ENCODE results near the gene PCED1B.
"Not testable (repeated sequence)": the region's sequence is repeated elsewhere in the genome, so short reads cannot be mapped to it uniquely, and the experiment has no call there.

PCED1B gene

GRCh38 chr12:47117305-47117704, 37.9 kb downstream of the PCED1B start:
- not testable (repeated sequence) for H3K27ac ChIP-seq (ENCODE audit: insufficient read depth, low read depth, low read length, poor library complexity, severe bottlenecking); H3K9me3 ChIP-seq (ENCODE audit: control insufficient read depth, low read length); H3K36me3 ChIP-seq (ENCODE audit: control insufficient read depth, insufficient read depth, low read length); H3K4me3 ChIP-seq (ENCODE audit: insufficient read depth, low read depth, low read length); H3K4me1 ChIP-seq (ENCODE audit: control insufficient read depth, insufficient read depth, low read length); H3K27me3 ChIP-seq (ENCODE audit: control insufficient read depth, insufficient read depth, low read length, poor library complexity, severe bottlenecking)
- 94 to 100% methylated on average over 1 of the region's 3 CpGs for WGBS, 2 experiments

DNA sequence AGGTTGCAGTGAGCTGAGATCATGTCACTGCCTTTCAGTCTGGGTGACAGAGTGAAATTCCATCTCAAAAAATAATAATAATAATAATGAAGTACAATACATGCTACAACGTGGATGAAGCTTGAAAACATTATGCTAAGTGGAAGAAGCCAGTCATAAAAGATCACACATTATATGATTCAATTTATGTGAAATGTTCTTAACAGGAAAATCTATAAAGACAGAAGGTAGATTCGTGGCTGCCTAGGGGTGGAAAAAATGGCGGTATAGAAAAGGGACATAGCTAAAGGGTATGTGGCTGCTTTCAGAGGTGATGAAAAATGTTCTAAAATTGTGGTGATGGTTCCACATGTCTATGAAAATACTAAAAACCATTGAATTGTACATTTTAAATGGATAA, 41.3 kb downstream of the PCED1B start:
- Histone ChIP-seq H3K36me3 (ENCODE audit: control insufficient read depth, insufficient read depth, low read length) (no peaks in the 10 kb centered on the region), H3K27me3 (ENCODE audit: control insufficient read depth, insufficient read depth, low read length, poor library complexity, severe bottlenecking) (no peaks in the 10 kb centered on the region), H3K9me3 (ENCODE audit: control insufficient read depth, low read length) (no peaks in the 10 kb centered on the region), H3K4me3 (ENCODE audit: insufficient read depth, low read depth, low read length) (no peak overlapping the region), H3K4me1 (ENCODE audit: control insufficient read depth, insufficient read depth, low read length) (no peaks in the 10 kb centered on the region), H3K27ac (ENCODE audit: insufficient read depth, low read depth, low read length, poor library complexity, severe bottlenecking) (no peak overlapping the region)
- 96 to 100% methylated on average over 2 of the region's 3 CpGs for WGBS, 2 experiments

DNA sequence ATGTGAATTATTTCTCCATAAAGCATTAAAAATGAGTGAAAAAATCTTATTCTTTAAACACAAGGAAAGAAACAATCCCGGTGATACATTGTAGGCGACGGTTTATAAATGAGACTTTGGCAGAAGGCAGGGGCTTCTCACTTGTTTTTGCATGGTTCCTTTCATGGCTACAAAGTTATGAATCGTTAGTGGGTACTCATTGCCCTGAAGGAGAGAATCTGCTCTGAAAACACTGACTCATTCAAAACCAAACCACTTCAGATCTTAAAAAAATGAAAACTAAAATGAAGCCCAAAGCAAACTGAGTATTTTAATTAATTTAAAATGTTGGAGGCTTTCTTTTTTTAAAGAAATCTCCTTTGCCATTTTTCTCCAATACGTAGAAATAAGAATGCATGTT, 41.7 kb downstream of the PCED1B start:
- no peaks in the 10 kb centered on the region for H3K36me3 ChIP-seq (ENCODE audit: control insufficient read depth, insufficient read depth, low read length)
- 97 to 98% methylated on average over 4 of the region's 5 CpGs for WGBS, 2 experiments
- H3K27me3 ChIP-seq (ENCODE audit: control insufficient read depth, insufficient read depth, low read length, poor library complexity, severe bottlenecking), result no peaks in the 10 kb centered on the region
- no peaks in the 10 kb centered on the region for H3K4me1 ChIP-seq (ENCODE audit: control insufficient read depth, insufficient read depth, low read length)
- no peak overlapping the region for H3K4me3 ChIP-seq (ENCODE audit: insufficient read depth, low read depth, low read length)
- H3K9me3 ChIP-seq (ENCODE audit: control insufficient read depth, low read length), result no peaks in the 10 kb centered on the region
- no peak overlapping the region for H3K27ac ChIP-seq (ENCODE audit: insufficient read depth, low read depth, low read length, poor library complexity, severe bottlenecking)

GRCh38 chr12:47122602-47123001, 43.2 kb downstream of the PCED1B start:
- Histone ChIP-seq H3K9me3 (ENCODE audit: control insufficient read depth, low read length) (no peaks in the 10 kb centered on the region), H3K4me1 (ENCODE audit: control insufficient read depth, insufficient read depth, low read length) (no peaks in the 10 kb centered on the region), H3K27ac (ENCODE audit: insufficient read depth, low read depth, low read length, poor library complexity, severe bottlenecking) (no peak overlapping the region), H3K4me3 (ENCODE audit: insufficient read depth, low read depth, low read length) (no peak overlapping the region), H3K36me3 (ENCODE audit: control insufficient read depth, insufficient read depth, low read length) (no peaks in the 10 kb centered on the region), H3K27me3 (ENCODE audit: control insufficient read depth, insufficient read depth, low read length, poor library complexity, severe bottlenecking) (no peaks in the 10 kb centered on the region)
- WGBS, 2 experiments, result 91 to 100% methylated on average over 1 of the region's 1 CpG

GRCh38 chr12:47123730-47124129, 44.3 kb downstream of the PCED1B start:
- no peaks in the 10 kb centered on the region for H3K9me3 ChIP-seq (ENCODE audit: control insufficient read depth, low read length)

GRCh38 chr12:47124451-47124850, 45.0 kb downstream of the PCED1B start:
- WGBS, 2 experiments, result 95 to 100% methylated on average over 1 of the region's 1 CpG
- Histone ChIP-seq H3K4me1 (ENCODE audit: control insufficient read depth, insufficient read depth, low read length) (no peaks in the 10 kb centered on the region), H3K36me3 (ENCODE audit: control insufficient read depth, insufficient read depth, low read length) (no peaks in the 10 kb centered on the region), H3K27me3 (ENCODE audit: control insufficient read depth, insufficient read depth, low read length, poor library complexity, severe bottlenecking) (no peaks in the 10 kb centered on the region), H3K4me3 (ENCODE audit: insufficient read depth, low read depth, low read length) (no peak overlapping the region), H3K27ac (ENCODE audit: insufficient read depth, low read depth, low read length, poor library complexity, severe bottlenecking) (no peak overlapping the region), H3K9me3 (ENCODE audit: control insufficient read depth, low read length) (no peaks in the 10 kb centered on the region)

More at GRCh38 chr12:47123730-47124129, 44.3 kb downstream of the PCED1B start:
- 57 to 100% methylated on average over 1 of the region's 1 CpG for WGBS, 2 experiments
- no peaks in the 10 kb centered on the region for H3K36me3 ChIP-seq (ENCODE audit: control insufficient read depth, insufficient read depth, low read length)
- no peaks in the 10 kb centered on the region for H3K27me3 ChIP-seq (ENCODE audit: control insufficient read depth, insufficient read depth, low read length, poor library complexity, severe bottlenecking)
- H3K4me3 ChIP-seq (ENCODE audit: insufficient read depth, low read depth, low read length), result no peak overlapping the region
- no peak overlapping the region for H3K27ac ChIP-seq (ENCODE audit: insufficient read depth, low read depth, low read length, poor library complexity, severe bottlenecking)
- no peaks in the 10 kb centered on the region for H3K4me1 ChIP-seq (ENCODE audit: control insufficient read depth, insufficient read depth, low read length)

DNA sequence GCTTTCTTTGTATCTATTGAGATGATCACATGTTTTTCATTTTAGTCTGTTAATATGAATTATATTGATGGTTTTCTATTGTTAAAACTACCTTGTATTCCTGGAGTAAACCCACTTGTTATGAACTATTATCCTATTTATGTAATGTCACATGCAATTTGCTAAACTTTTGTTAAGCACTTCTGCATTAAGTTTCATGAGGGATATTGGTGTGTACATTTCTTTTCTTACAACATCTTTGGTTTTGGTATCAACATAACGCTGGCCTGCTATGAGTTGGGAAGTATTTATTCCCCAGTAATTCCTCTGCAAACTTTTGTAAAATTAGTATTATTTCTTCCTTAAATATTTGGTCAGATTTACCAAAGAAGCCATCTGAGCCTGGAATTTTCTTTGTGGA, 46.8 kb downstream of the PCED1B start:
- Histone ChIP-seq H3K9me3 (ENCODE audit: control insufficient read depth, low read length) (no peaks in the 10 kb centered on the region), H3K27me3 (ENCODE audit: control insufficient read depth, insufficient read depth, low read length, poor library complexity, severe bottlenecking) (no peaks in the 10 kb centered on the region), H3K4me1 (ENCODE audit: control insufficient read depth, insufficient read depth, low read length) (no peaks in the 10 kb centered on the region), H3K27ac (ENCODE audit: insufficient read depth, low read depth, low read length, poor library complexity, severe bottlenecking) (no peak overlapping the region), H3K4me3 (ENCODE audit: insufficient read depth, low read depth, low read length) (no peak overlapping the region), H3K36me3 (ENCODE audit: control insufficient read depth, insufficient read depth, low read length) (no peaks in the 10 kb centered on the region)
- WGBS, 2 experiments, result no CpG with 5 or more reads among the region's 1 CpG

DNA sequence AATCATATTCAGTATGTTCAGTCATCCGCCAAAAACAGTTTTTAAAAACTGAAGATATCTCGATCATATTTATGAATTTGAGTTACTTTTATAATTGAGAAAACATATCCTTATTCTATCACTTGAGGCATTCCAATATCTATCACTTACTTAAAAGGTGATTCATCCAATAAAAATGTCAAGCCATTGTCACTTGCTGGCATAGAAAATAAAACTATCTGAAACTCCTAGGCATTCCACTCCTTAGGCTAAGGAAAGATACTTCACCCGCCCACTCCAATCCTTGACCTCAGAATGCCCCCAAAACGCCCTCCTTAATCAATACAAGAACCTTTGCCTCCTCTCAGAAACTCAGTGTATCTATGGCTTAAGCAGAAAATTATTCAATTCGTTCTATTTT, 51.6 kb downstream of the PCED1B start:
- H3K36me3 ChIP-seq (ENCODE audit: control insufficient read depth, insufficient read depth, low read length), result no peaks in the 10 kb centered on the region
- H3K9me3 ChIP-seq (ENCODE audit: control insufficient read depth, low read length), result no peaks in the 10 kb centered on the region
- no peak overlapping the region for H3K27ac ChIP-seq (ENCODE audit: insufficient read depth, low read depth, low read length, poor library complexity, severe bottlenecking)
- no peaks in the 10 kb centered on the region for H3K4me1 ChIP-seq (ENCODE audit: control insufficient read depth, insufficient read depth, low read length)
- WGBS, 2 experiments, result 85 to 94% methylated on average over 3 of the region's 5 CpGs
- no peaks in the 10 kb centered on the region for H3K27me3 ChIP-seq (ENCODE audit: control insufficient read depth, insufficient read depth, low read length, poor library complexity, severe bottlenecking)
- H3K4me3 ChIP-seq (ENCODE audit: insufficient read depth, low read depth, low read length), result no peak overlapping the region

- Histone ChIP-seq H3K36me3 (ENCODE audit: control insufficient read depth, insufficient read depth, low read length) (no peaks in the 10 kb centered on the region), H3K9me3 (ENCODE audit: control insufficient read depth, low read length) (no peaks in the 10 kb centered on the region), H3K27me3 (ENCODE audit: control insufficient read depth, insufficient read depth, low read length, poor library complexity, severe bottlenecking) (no peaks in the 10 kb centered on the region), H3K27ac (ENCODE audit: insufficient read depth, low read depth, low read length, poor library complexity, severe bottlenecking) (no peak overlapping the region), H3K4me1 (ENCODE audit: control insufficient read depth, insufficient read depth, low read length) (no peaks in the 10 kb centered on the region), H3K4me3 (ENCODE audit: insufficient read depth, low read depth, low read length) (no peak overlapping the region)
- WGBS, 2 experiments, result 88 to 91% methylated on average over 3 of the region's 3 CpGs
These were observed 54.6 kb downstream of the PCED1B start for GRCh38 chr12:47134005-47134404.

- no peaks in the 10 kb centered on the region for H3K4me1 ChIP-seq (ENCODE audit: control insufficient read depth, insufficient read depth, low read length)
- WGBS, 2 experiments, result 94 to 95% methylated on average over 7 of the region's 7 CpGs
- H3K36me3 ChIP-seq (ENCODE audit: control insufficient read depth, insufficient read depth, low read length), result no peaks in the 10 kb centered on the region
- H3K9me3 ChIP-seq (ENCODE audit: control insufficient read depth, low read length), result no peaks in the 10 kb centered on the region
- H3K27ac ChIP-seq (ENCODE audit: insufficient read depth, low read depth, low read length, poor library complexity, severe bottlenecking), result no peak overlapping the region
- no peak overlapping the region for H3K4me3 ChIP-seq (ENCODE audit: insufficient read depth, low read depth, low read length)
- no peaks in the 10 kb centered on the region for H3K27me3 ChIP-seq (ENCODE audit: control insufficient read depth, insufficient read depth, low read length, poor library complexity, severe bottlenecking)
These were observed 56.2 kb downstream of the PCED1B start for GRCh38 chr12:47135578-47135977.

DNA sequence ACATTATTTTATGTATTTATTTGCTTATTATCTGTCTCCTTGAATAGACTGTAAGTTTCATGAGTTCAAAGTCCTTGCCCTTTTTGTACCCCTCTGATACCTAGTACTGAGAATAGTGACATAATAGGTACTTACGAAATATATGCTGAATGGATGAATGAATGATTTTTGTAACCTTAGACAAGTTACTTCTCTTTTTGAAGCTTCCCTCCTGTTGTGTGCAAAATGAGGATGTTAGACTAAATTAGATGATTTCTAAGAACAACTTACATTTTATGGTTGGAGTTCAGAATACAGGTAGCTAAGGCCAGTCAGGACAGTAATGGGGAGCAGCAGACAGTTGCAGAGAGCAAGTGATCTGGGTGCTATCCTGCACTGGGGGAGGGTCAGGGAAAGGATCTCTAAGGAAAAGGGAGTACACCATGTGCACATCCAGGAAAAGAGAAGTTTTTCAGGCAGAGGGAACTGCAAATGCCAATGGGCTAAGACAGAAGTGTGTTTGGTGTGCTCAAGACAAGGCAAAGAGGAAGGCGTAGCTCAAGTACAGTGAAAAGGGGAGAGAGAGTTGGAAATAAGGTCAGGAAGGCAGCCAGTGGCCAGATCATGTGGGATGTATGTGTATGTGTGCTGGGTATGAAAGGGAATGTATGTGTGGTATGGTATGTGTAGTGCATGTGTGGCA, 59.7 kb downstream of the PCED1B start:
- no peaks in the 10 kb centered on the region for H3K36me3 ChIP-seq (ENCODE audit: control insufficient read depth, insufficient read depth, low read length)
- no peaks in the 10 kb centered on the region for H3K9me3 ChIP-seq (ENCODE audit: control insufficient read depth, low read length)
- no peak overlapping the region for H3K27ac ChIP-seq (ENCODE audit: insufficient read depth, low read depth, low read length, poor library complexity, severe bottlenecking)
- no peaks in the 10 kb centered on the region for H3K27me3 ChIP-seq (ENCODE audit: control insufficient read depth, insufficient read depth, low read length, poor library complexity, severe bottlenecking)
- WGBS, 2 experiments, result 96 to 99% methylated on average over 2 of the region's 2 CpGs
- no peak overlapping the region for H3K4me3 ChIP-seq (ENCODE audit: insufficient read depth, low read depth, low read length)
- H3K4me1 ChIP-seq (ENCODE audit: control insufficient read depth, insufficient read depth, low read length), result no peaks in the 10 kb centered on the region
